PFSK-1 (cell line): ENCODE results near the gene IGFLR1.

ENCODE experiments used
- FOXP2 ChIP-seq: optimal IDR thresholded peaks from 2 replicates; pipeline ENCODE3; 2011; ENCODE audit warnings: borderline replicate concordance, control low read depth, inconsistent platforms; ENCODE audit not compliant: insufficient read depth; ENCODE audit errors: extremely low read length, extremely low read depth
- POLR2AphosphoS5 ChIP-seq: IDR thresholded peaks from 2 replicates; pipeline ENCODE4 v1.6.1; 2012; ENCODE audit warnings: low read depth, mild to moderate bottlenecking, control low read depth, low read length, moderate library complexity
- REST ChIP-seq, 2 experiments: IDR thresholded peaks; 2 replicates each; pipeline versions ENCODE4 v1.6.1 to v1.8.0; 2011 to 2012; ENCODE audit warnings: low read depth in 2 of 2, low read length in 2 of 2, control low read depth in 1 of 2, inconsistent platforms in 1 of 2, mild to moderate bottlenecking in 1 of 2, moderate library complexity in 1 of 2; ENCODE audit not compliant: insufficient read depth in 1 of 2
- SIN3A ChIP-seq: IDR thresholded peaks from 2 replicates; pipeline ENCODE4 v1.6.1; 2012; ENCODE audit warnings: mild to moderate bottlenecking, low read length, moderate library complexity, borderline replicate concordance; ENCODE audit not compliant: insufficient read depth
- TAF1 ChIP-seq: IDR thresholded peaks from 2 replicates; pipeline ENCODE4 v1.6.1; 2012; ENCODE audit warnings: low read length, control low read depth, borderline replicate concordance; ENCODE audit not compliant: insufficient read depth

The IGFLR1 gene

GRCh38 chr19:35731353-35731752 lies 10.9 kb downstream of the IGFLR1 start:
- TF ChIP-seq TAF1 (no peak), SIN3A (no peak), REST (IDR thresholded peaks at IDR 0.05; ENCODE audit: insufficient read depth in 1 of 2, low read depth in 2 of 2, low read length in 2 of 2) (no peak), POLR2AphosphoS5 (no peak), FOXP2 (no peak)

DNA sequence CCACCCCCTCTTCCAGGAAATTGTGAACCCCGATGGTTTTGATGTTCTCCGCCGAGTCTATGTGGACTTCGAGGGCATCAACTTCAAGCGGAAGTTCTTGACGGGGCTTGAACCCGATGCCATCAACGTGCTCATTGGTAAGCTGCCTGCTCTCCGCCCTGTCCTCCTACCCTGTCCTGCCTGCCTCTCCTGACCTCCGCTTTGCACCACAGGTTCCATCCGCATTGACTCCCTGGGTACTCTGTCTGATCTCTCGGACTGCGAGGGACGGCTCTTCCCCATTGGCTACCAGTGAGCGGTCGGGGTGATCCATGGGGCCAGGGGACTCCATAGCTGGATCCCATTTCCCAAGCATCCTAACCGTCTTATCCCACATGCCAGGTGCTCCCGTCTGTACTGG lies 11.9 kb downstream of the IGFLR1 start:
- TF ChIP-seq TAF1 (no peak), REST (IDR thresholded peaks at IDR 0.05; ENCODE audit: insufficient read depth in 1 of 2, low read depth in 2 of 2, low read length in 2 of 2) (no peak), SIN3A (no peak), POLR2AphosphoS5 (no peak), FOXP2 (no peak)

DNA sequence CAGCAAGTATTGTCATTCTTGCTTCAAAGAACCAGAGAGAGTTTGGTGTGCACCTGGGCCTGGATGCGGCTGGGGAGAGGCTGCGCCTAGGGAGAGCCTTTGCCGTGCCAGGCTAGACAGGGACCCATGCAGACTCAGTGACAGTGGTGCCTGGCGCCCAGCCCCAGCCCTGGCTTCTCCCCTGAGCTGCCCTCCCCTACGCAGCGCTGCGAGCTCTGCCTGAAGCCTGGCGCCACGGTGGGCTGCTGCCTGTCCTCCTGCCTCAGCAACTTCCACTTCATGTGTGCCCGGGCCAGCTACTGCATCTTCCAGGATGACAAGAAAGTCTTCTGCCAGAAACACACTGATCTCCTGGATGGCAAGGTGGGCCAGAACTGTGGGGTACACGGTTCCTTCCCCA lies 12.5 kb downstream of the IGFLR1 start:
- TF ChIP-seq SIN3A (no peak), REST (IDR thresholded peaks at IDR 0.05; ENCODE audit: insufficient read depth in 1 of 2, low read depth in 2 of 2, low read length in 2 of 2) (no peak)

- no peak for TF ChIP-seq POLR2AphosphoS5
- no peak for TF ChIP-seq TAF1
- no peak for TF ChIP-seq FOXP2
- no peak for TF ChIP-seq REST (IDR thresholded peaks at IDR 0.05; ENCODE audit: insufficient read depth in 1 of 2, low read depth in 2 of 2, low read length in 2 of 2)
- no peak for TF ChIP-seq SIN3A
Measured at GRCh38 chr19:35729021-35729420, 13.2 kb downstream of the IGFLR1 start.

DNA sequence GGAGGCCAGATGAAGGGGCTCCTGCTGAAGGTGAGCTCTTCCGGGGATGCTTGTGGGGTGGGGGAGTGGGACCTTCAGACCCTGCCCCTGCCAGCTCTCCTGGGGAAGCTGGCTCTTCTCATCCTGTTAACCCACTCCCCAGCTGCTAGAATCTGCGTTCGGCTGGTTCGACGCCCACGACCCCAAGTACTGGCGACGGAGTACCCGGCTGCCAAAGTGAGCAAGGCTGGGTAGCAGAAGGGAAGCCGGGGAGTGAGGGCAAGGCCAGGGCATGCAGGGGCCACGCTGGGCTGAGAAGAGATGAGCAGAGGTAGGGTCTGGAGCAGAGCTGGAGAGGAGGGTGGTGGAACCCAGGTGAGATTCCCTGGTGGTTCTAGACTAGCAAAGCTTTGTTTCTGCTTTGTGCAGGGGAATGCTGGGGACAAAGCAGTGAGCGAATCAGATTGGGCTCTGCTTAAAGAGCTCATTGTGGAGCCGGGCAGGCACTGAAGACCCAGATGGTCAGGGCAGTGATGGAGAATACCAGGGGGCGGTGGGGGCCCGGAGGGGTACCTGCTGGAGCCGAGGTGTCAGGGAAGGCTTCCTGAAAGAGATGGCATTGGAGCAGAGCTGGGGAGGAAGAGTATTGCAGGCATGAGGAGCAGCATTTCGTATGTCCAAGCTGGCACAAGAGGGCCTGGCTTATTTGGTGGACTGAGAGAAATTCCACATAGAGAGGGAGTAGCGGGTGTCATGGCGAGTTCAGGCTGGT lies 14.1 kb downstream of the IGFLR1 start:
- no peak for TF ChIP-seq POLR2AphosphoS5
- TF ChIP-seq TAF1 = no peak
- no peak for TF ChIP-seq SIN3A
- TF ChIP-seq REST (IDR thresholded peaks at IDR 0.05; ENCODE audit: insufficient read depth in 1 of 2, low read depth in 2 of 2, low read length in 2 of 2) = no peak
- TF ChIP-seq FOXP2 = no peak
